Endothelial cell of umbilical vein (primary cell): ENCODE results near the gene AKT3. TPM values are rescaled to one million over a fixed set of nuclear protein-coding genes. Genes with fewer than 3 reads are reported as not detected.

Experiments
- BruUV-seq: library from RNA; stranded (reverse); fragments of 400-500 nt; replicated peaks from 2 replicates; lab custom pipeline; 2021; lab: Mats Ljungman, UMichigan
- CTCF ChIA-PET: fragments of 300-600, 350-600 bp; sonication (Branson Sonifier 250); formaldehyde crosslinking; loops from one replicate; lab custom pipeline; 2021; ENCODE audit warnings: antibody characterized with exemption, inconsistent platforms; lab: Charles Lee
- POLR2A ChIA-PET: fragments of 300-600, 350-600 bp; sonication (Branson Sonifier 250); formaldehyde crosslinking; loops from one replicate; lab custom pipeline; 2021; ENCODE audit warnings: antibody characterized with exemption, inconsistent platforms; lab: Charles Lee
- DNase-seq: peaks from one replicate; pipeline ENCODE4 v3.0.0-alpha.2; 2011; ENCODE audit warnings: low read depth, low spot score
- FAIRE-seq: peaks from 2 replicates; lab custom pipeline; 2011; peaks lifted over from hg19 to GRCh38; lab: Jason Lieb, UNC
- H2AFZ ChIP-seq: 2 replicates; pipeline ENCODE4 v1.6.0; 2012; ENCODE audit warnings: low read depth, low read length, control low read depth, inconsistent platforms
- H3K27ac ChIP-seq: 2 replicates; pipeline ENCODE4 v1.5.1; 2011; ENCODE audit warnings: low read depth, mild to moderate bottlenecking, control low read depth, low read length, moderate library complexity; ENCODE audit not compliant: insufficient read depth
- H3K27me3 ChIP-seq, 2 experiments: 2 replicates each; pipeline versions ENCODE4 v1.6.0 to v1.6.1; 2011; ENCODE audit warnings: low read length in 2 of 2, mixed read lengths in 1 of 2; ENCODE audit not compliant: control insufficient read depth in 2 of 2, insufficient read depth in 2 of 2
- H3K36me3 ChIP-seq, 2 experiments: 2 replicates in 1 of 2; 3 replicates in 1 of 2; pipeline ENCODE4 v1.5.1; 2011; ENCODE audit warnings: low read length in 2 of 2, mild to moderate bottlenecking in 1 of 2, moderate library complexity in 1 of 2; ENCODE audit not compliant: control insufficient read depth in 2 of 2, insufficient read depth in 2 of 2; ENCODE audit errors: extremely low read depth in 1 of 2
- H3K4me1 ChIP-seq: 3 replicates; pipeline ENCODE4 v1.5.1; 2011; ENCODE audit warnings: mild to moderate bottlenecking, low read length; ENCODE audit not compliant: control insufficient read depth, insufficient read depth; ENCODE audit errors: extremely low read depth
- H3K4me2 ChIP-seq: 2 replicates; pipeline ENCODE4 v1.6.1; 2011; ENCODE audit warnings: low read length, control low read depth, mixed read lengths; ENCODE audit not compliant: insufficient read depth
- H3K4me3 ChIP-seq, 3 experiments: fragments of 200-600 bp in 1 of 3; sonication (generic), shearing (Covaris generic) in 1 of 3; replicated peaks in 1 of 3; 2 replicates each; pipeline ENCODE4 v1.5.1; 2011 to 2016; ENCODE audit warnings: control low read depth in 3 of 3, low read length in 3 of 3, mild to moderate bottlenecking in 2 of 3, inconsistent platforms in 1 of 3, low read depth in 1 of 3, moderate library complexity in 1 of 3; ENCODE audit not compliant: insufficient read depth in 1 of 3
- H3K79me2 ChIP-seq: 2 replicates; pipeline ENCODE4 v1.6.0; 2012; ENCODE audit warnings: low read length, inconsistent platforms; ENCODE audit not compliant: control insufficient read depth, insufficient read depth
- H3K9ac ChIP-seq: replicated peaks from 2 replicates; pipeline ENCODE3; 2011; ENCODE audit warnings: low read length, control low read depth; ENCODE audit not compliant: insufficient read depth; ENCODE audit errors: extremely low read depth
- H3K9me1 ChIP-seq: replicated peaks from 3 replicates; pipeline ENCODE4 v1.6.0; 2011; ENCODE audit warnings: mild to moderate bottlenecking, low read length; ENCODE audit not compliant: control insufficient read depth, insufficient read depth; ENCODE audit errors: extremely low read depth
- H3K9me3 ChIP-seq: replicated peaks from 2 replicates; pipeline ENCODE4 v1.5.1; 2012; ENCODE audit warnings: low read length, inconsistent platforms; ENCODE audit not compliant: control insufficient read depth, insufficient read depth
- H4K20me1 ChIP-seq: replicated peaks from 2 replicates; pipeline ENCODE3; 2011; ENCODE audit warnings: mild to moderate bottlenecking, low read length; ENCODE audit not compliant: control insufficient read depth, insufficient read depth; ENCODE audit errors: extremely low read depth
- CTCF ChIP-seq, 2 donors: IDR thresholded peaks; 1 replicate in 1 of 2; 2 replicates in 1 of 2; pipeline ENCODE4 v1.5.1; 2011; ENCODE audit warnings: low read length in 2 of 2, mild to moderate bottlenecking in 2 of 2, moderate library complexity in 2 of 2, control low read depth in 1 of 2, inconsistent platforms in 1 of 2, low read depth in 1 of 2; ENCODE audit not compliant: insufficient read depth in 1 of 2; ENCODE audit errors: extremely low read depth in 1 of 2
- EZH2 ChIP-seq: IDR thresholded peaks from 2 replicates; pipeline ENCODE4 v1.6.1; 2012; ENCODE audit warnings: borderline replicate concordance, low read depth, mild to moderate bottlenecking, moderate library complexity, low read length, inconsistent platforms; ENCODE audit not compliant: severe bottlenecking
- FOS ChIP-seq: IDR thresholded peaks from 2 replicates; pipeline ENCODE4 v1.6.1; 2011; ENCODE audit warnings: mild to moderate bottlenecking, low read length, moderate library complexity, borderline replicate concordance; ENCODE audit not compliant: insufficient read depth
- GATA2 ChIP-seq: IDR thresholded peaks from 2 replicates; pipeline ENCODE4 v1.7.0; 2011; ENCODE audit warnings: low read depth, mild to moderate bottlenecking, moderate library complexity, mixed read lengths, low read length; ENCODE audit not compliant: insufficient read length, insufficient read depth
- JUN ChIP-seq: IDR thresholded peaks from 2 replicates; pipeline ENCODE4 v1.6.1; 2011; ENCODE audit warnings: borderline replicate concordance, low read depth; ENCODE audit not compliant: insufficient read length, insufficient read depth
- MAX ChIP-seq: IDR thresholded peaks from 2 replicates; pipeline ENCODE4 v1.6.1; 2011; ENCODE audit not compliant: insufficient read depth, insufficient read length
- MYC ChIP-seq: IDR thresholded peaks from one replicate; pipeline ENCODE4 v1.6.1; 2011; ENCODE audit warnings: mild to moderate bottlenecking, low read depth, low read length
- POLR2A ChIP-seq: IDR thresholded peaks from 2 replicates; pipeline ENCODE4 v1.6.1; 2012; ENCODE audit warnings: low read depth, mild to moderate bottlenecking, control low read depth, low read length
- POLR2AphosphoS5 ChIP-seq: IDR thresholded peaks from 2 replicates; pipeline ENCODE4 v1.6.1; 2012; ENCODE audit warnings: low read depth, mild to moderate bottlenecking, control low read depth, low read length, moderate library complexity; ENCODE audit not compliant: insufficient read depth
- dilution Hi-C: fragments of 300-500 bp; cut with MboI; formaldehyde crosslinking; loops from one replicate; pipeline ENCODE4 v1.15.0; 2019; ENCODE audit warnings: low sequenced_read_pairs; ENCODE audit not compliant: extremely low pct_ligation_motif_present
- intact Hi-C: fragments of 100-400 bp; cut with micrococcal nuclease; formaldehyde crosslinking; loops from one replicate; pipeline ENCODE4 v1.10.0; 2022
- polyA plus RNA-seq, 4 experiments: library from polyadenylated mRNA; depleted of rRNA in 3 of 4; stranded (reverse) in 3 of 4; unstranded in 1 of 4; fragments of >200 nt; gene quantifications; 2 replicates each; pipeline versions ENCODE4 v1.2.1 to v1.2.3, GENCODE V29; 2011 to 2012; ENCODE audit warnings: missing spikeins in 1 of 4
- total RNA-seq: library from RNA; stranded (reverse); gene quantifications from 2 replicates; pipeline ENCODE4 v1.2.3, GENCODE V29; 2021

Gene AKT3
- total and polyA plus RNA-seq, 2 donors (not counting 3 experiments of a cell fraction or from before 2014, with no cell fraction given) = 20.6 to 97.1 TPM

GRCh38 chr1:243846761-243847160, 3.3 kb downstream of the AKT3 start:
- no peaks in the 10 kb centered on the region for H3K27me3 ChIP-seq
- no peaks in the 10 kb centered on the region for H3K9me1 ChIP-seq
- no peaks in the 10 kb centered on the region for H3K36me3 ChIP-seq
- intact Hi-C loops = loop anchor here (5.0 to 10.0 kb wide), 2 partner anchors 99 to 598 kb away; no protein-coding TSS in a partner anchor
- ChIA-PET POLR2A (interaction anchor here (1.2 kb wide), 1 partner anchor 142 kb away, joined by 3 read pairs; no protein-coding TSS in a partner anchor), CTCF (interaction anchor here (1.0 kb wide), 1 partner anchor 503 kb away, joined by 3 read pairs; no protein-coding TSS in a partner anchor)
- peaks cover 57% of the 10 kb centered on the region for H3K79me2 ChIP-seq
- TF ChIP-seq CTCF (IDR thresholded peaks at IDR 0.05; ENCODE audit: extremely low read depth in 1 of 2, insufficient read depth in 1 of 2, low read depth in 1 of 2, low read length in 2 of 2) (no peak), EZH2 (no peak), GATA2 (no peak), POLR2AphosphoS5 (no peak), POLR2A (no peak), JUN (no peak), MYC (no peak), FOS (no peak), MAX (no peak)
- FAIRE-seq = no peak
- BruUV-seq = no TSS peak
- no peak overlapping the region for H3K4me2 ChIP-seq
- H3K27ac ChIP-seq = no peak overlapping the region
- peaks cover 2% of the 10 kb centered on the region for H4K20me1 ChIP-seq
- no peak overlapping the region for H3K4me3 ChIP-seq
- peaks cover 37% of the 10 kb centered on the region for H3K4me1 ChIP-seq
- H3K9ac ChIP-seq = no peak overlapping the region
- H2AFZ ChIP-seq = no peak overlapping the region
- no peak for DNase-seq
- H3K9me3 ChIP-seq = no peaks in the 10 kb centered on the region
- dilution Hi-C loops = no loop called here
